ENCODE results near the gene TPSG1. TPM values are rescaled to one million over a fixed set of nuclear protein-coding genes. Genes with fewer than 3 reads are reported as not detected.
"Not testable (repeated sequence)": the region's sequence is repeated elsewhere in the genome, so short reads cannot be mapped to it uniquely, and the experiment has no call there.

TPSG1 gene
- total and polyA plus RNA-seq, 10 donors, result 0.46 TPM; not detected in 9

DNA sequence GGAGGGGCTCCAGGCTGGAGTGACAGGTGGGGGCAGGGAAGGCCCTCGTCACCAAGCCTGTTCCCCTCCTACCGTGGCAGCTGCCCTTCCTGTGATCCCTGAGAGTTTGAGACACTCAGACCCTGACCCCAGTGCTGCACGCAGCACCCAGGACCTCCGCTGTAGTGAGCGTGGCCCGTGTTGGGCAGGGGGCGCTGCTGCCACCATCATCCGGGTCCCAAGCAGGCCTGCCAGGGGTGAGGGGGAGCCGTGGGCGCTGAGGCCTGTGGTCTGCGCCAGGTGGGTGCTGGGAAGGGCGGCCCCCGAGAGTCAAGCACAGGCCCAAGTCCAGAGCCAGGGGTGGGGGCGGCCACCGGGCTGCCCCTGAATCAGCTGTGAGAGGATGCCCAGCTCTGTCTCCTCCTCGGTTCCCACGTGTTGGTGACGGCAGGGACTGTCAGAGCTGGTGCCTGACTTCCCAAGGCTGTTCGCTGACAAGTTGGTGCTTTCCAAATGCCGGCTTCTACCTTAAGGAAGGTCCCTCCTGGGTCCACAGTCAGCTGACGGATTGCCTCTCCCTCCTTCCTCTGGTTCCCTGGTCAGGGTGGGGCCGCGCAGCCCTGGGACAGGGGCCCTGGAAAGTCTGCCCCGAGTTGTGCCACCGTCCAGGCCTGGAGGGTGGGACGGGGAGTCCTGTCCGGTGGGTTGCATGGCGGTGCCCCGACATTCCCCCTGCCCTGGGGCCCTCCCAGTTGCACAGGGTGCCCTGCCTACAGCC is 31.1 kb downstream of the TPSG1 start:
- H3K27me3 ChIP-seq (replicated peaks in 1 of 7), result peaks cover 0 to 77% (median 7%) of the 10 kb centered on the region in 7 donors
- no peak overlapping the region for H3K27ac ChIP-seq
- WGBS, 5 donors, result 45 to 83% (median 70%) methylated on average over 11 to 29 of the region's 29 CpGs
- no peaks in the 10 kb centered on the region for H3K9me3 ChIP-seq
- no peaks in the 10 kb centered on the region for H3K36me3 ChIP-seq
- peaks cover 0 to 5% (median 0%) of the 10 kb centered on the region in 6 donors for H3K4me1 ChIP-seq
- H3K4me3 ChIP-seq, result no peak overlapping the region
- intact Hi-C loops (cut with DNase I; ENCODE audit: low total_unique reads), result no loop called here
- no peak for DNase-seq
- no peak for TF ChIP-seq POLR2A (IDR thresholded peaks at IDR 0.05)
- TF ChIP-seq CTCF (IDR thresholded peaks at IDR 0.05 in 8 of 11, conservative IDR thresholded peaks at IDR 0.05 in 3 of 11), result no peak
- no peak for TF ChIP-seq POLR2AphosphoS5 (IDR thresholded peaks at IDR 0.05)

DNA sequence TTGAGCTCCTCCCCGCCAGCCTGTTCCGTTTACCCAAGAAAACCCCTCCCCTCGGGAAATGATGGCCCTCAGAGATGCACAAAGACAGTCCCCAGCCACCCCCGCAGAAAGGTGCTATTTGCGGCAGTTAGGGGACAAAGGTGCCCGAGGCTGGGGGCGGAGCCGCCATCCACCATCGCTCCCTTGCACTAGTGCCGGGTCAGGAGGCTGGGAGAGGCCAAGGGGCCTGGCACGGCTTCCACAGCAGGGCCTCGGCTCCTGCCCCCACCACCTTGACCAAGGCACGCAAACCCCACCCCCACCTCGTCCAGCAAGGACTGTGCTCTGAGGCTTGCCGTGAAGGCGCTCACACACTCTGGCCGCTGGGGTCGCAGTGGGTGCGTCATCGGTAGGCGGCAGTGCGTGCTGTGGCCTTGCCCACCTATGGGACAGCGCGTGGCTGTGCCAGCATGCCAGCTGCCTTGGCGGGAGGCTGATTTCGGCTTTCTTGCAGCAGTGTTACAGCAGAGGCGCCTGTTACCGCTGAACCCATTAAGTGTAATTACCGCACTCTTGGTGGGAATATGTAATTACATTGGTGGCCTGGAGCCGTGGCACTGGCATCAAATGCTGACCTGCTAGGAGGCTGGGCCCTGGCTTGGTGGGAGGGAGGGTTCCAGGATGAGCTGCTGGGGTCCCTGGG is 31.8 kb downstream of the TPSG1 start:
- WGBS, 5 donors, result 64 to 74% (median 68%) methylated on average over 11 to 30 of the region's 30 CpGs
- intact Hi-C loops (cut with DNase I; ENCODE audit: low total_unique reads), result no loop called here
- DNase-seq, result no peak
- H3K27me3 ChIP-seq (replicated peaks in 1 of 7), result peaks cover 0 to 84% (median 7%) of the 10 kb centered on the region in 7 donors
- no peak overlapping the region for H3K4me3 ChIP-seq
- no peaks in the 10 kb centered on the region for H3K36me3 ChIP-seq
- TF ChIP-seq POLR2A (IDR thresholded peaks at IDR 0.05) (no peak), CTCF (IDR thresholded peaks at IDR 0.05 in 8 of 11, conservative IDR thresholded peaks at IDR 0.05 in 3 of 11) (no peak), POLR2AphosphoS5 (IDR thresholded peaks at IDR 0.05) (no peak)
- H3K4me1 ChIP-seq, result peaks cover 0 to 5% (median 0%) of the 10 kb centered on the region in 6 donors
- H3K9me3 ChIP-seq, result no peaks in the 10 kb centered on the region
- no peak overlapping the region for H3K27ac ChIP-seq

- no peak for DNase-seq
- TF ChIP-seq POLR2AphosphoS5 (IDR thresholded peaks at IDR 0.05), result no peak
- no peak for TF ChIP-seq POLR2A (IDR thresholded peaks at IDR 0.05)
- no peak for TF ChIP-seq CTCF (IDR thresholded peaks at IDR 0.05 in 8 of 11, conservative IDR thresholded peaks at IDR 0.05 in 3 of 11)
- H3K36me3 ChIP-seq, result no peaks in the 10 kb centered on the region
- H3K4me1 ChIP-seq, result peaks cover 0 to 5% (median 0%) of the 10 kb centered on the region in 6 donors
- no peak overlapping the region for H3K4me3 ChIP-seq
- peaks cover 0 to 90% (median 7%) of the 10 kb centered on the region in 7 donors for H3K27me3 ChIP-seq (replicated peaks in 1 of 7)
- WGBS, 5 donors, result 80 to 86% (median 82%) methylated on average over 9 of the region's 9 CpGs
- intact Hi-C loops (cut with DNase I; ENCODE audit: low total_unique reads), result no loop called here
- no peaks in the 10 kb centered on the region for H3K9me3 ChIP-seq
- no peak overlapping the region for H3K27ac ChIP-seq
These were observed 32.5 kb downstream of the TPSG1 start for GRCh38 chr16:1192384-1193073.

DNA sequence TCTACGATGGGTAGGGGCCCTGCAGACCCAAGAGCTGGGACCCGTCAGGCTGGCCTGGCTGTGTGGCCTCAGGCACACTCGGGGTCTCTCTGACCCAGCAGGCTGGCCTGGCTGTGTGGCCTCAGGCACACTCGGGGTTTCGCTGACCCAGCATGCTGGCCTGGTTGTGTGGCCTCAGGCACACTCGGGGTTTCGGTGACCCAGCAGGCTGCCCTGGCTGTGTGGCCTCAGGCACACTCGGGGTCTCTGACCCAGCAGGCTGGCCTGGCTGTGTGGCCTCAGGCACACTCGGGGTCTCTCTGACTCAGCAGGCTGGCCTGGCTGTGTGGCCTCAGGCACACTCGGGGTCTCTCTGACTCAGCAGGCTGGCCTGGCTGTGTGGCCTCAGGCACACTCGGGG is 34.3 kb downstream of the TPSG1 start:
- H3K27ac ChIP-seq; H3K4me1 ChIP-seq; H3K4me3 ChIP-seq; H3K9me3 ChIP-seq; DNase-seq; H3K36me3 ChIP-seq; intact Hi-C loops (cut with DNase I; ENCODE audit: low total_unique reads): not testable (repeated sequence)
- peaks cover 0 to 77% (median 11%) of the 10 kb centered on the region in 7 donors for H3K27me3 ChIP-seq (replicated peaks in 1 of 7)
- 52 to 88% (median 83%) methylated on average over 2 to 11 of the region's 11 CpGs for WGBS, 5 donors
